GM12864 (cell line): Measurements from ENCODE around the gene CGB8.
"Not testable (repeated sequence)": the region's sequence is repeated elsewhere in the genome, so short reads cannot be mapped to it uniquely, and the experiment has no call there.

Source experiments
- DNase-seq: peaks from one replicate; pipeline ENCODE4 v3.0.0-alpha.2; 2011; ENCODE audit warnings: low read depth
- H3K4me3 ChIP-seq: 2 replicates; pipeline ENCODE4 v1.5.1; 2011; ENCODE audit warnings: mild to moderate bottlenecking, low read depth, low read length, control low read depth
- TF ChIP-seq, protein P1 (sequence below): IDR thresholded peaks from 2 replicates; pipeline ENCODE4 v1.5.1; 2011; ENCODE audit warnings: low read depth, mild to moderate bottlenecking, moderate library complexity, low read length, control low read depth, inconsistent platforms; ENCODE audit errors: missing control alignments

Gene CGB8

DNA sequence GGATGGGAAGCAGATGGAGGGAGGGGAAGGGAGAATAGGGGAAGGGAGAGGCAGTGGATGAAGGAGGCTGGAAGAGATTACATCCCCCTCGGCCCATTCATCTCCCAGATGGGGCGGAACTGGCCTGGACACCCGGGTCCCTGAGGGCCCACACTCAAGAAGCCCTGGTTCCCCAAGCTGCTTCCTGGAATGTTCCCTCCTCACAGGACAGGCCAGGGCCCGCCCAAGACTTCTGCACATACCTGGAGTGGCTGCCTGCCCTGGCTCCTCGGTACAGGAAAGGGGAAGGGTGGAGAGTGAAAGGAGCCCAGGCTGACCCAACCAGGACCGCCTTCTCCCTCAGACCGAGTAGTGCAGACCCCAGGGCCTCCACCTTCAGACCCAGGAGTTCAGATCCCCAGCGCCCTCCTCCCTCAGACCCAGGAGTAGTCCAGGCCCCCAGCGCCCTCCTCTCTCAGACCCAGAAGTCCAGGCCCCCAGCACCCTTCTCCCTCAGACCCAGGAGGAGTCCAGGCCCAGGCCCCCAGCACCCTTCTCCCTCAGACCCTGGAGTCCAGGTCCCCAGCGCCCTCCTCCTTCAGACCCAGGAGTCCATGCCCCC lies 15.2 kb upstream of the CGB8 start:
- no peak overlapping the region for H3K4me3 ChIP-seq
- TF ChIP-seq, protein P1, sequence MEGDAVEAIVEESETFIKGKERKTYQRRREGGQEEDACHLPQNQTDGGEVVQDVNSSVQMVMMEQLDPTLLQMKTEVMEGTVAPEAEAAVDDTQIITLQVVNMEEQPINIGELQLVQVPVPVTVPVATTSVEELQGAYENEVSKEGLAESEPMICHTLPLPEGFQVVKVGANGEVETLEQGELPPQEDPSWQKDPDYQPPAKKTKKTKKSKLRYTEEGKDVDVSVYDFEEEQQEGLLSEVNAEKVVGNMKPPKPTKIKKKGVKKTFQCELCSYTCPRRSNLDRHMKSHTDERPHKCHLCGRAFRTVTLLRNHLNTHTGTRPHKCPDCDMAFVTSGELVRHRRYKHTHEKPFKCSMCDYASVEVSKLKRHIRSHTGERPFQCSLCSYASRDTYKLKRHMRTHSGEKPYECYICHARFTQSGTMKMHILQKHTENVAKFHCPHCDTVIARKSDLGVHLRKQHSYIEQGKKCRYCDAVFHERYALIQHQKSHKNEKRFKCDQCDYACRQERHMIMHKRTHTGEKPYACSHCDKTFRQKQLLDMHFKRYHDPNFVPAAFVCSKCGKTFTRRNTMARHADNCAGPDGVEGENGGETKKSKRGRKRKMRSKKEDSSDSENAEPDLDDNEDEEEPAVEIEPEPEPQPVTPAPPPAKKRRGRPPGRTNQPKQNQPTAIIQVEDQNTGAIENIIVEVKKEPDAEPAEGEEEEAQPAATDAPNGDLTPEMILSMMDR = no peak
- no peak for DNase-seq

DNA sequence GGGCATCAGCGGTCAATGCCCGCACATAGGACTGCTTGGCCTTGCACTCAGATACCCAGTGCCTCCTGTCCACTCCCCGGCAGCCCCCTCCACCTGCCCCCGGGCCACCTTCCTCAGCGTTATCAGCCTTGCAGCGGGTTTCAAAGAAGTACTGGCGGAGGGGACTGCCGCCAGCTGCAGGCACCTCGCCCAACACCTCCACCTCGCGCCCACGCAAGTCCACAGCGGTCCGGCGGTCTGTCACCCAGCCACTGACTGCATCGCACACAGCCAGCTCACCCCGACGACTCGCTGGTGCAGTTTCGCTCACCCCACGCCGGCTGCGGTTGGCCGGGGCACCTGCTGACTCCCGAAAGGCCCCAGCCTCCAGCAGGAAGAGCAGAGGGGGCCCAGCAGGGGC lies 12.5 kb upstream of the CGB8 start:
- no peak overlapping the region for H3K4me3 ChIP-seq
- TF ChIP-seq, protein P1 = no peak
- DNase-seq = no peak

DNA sequence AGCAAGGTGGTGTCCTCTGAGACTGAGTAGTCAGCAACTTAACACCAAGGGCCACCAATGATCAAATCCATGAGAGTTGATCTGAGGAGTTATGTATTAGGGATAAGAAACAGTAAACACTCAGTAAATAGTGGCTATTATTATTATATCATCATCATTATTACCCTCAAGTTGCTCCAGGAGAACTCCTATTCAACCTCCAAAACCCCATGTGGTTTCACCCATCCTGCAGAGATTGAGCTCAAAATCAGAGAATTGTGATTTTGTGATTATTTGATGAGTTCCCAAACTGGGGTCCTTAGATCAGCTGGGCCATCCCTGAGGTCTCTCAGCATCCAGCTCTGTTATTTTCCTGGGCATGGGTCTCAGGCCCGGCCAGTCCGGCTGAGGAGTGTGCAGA lies 12.1 kb upstream of the CGB8 start:
- H3K4me3 ChIP-seq = no peak overlapping the region
- TF ChIP-seq, protein P1 = no peak
- no peak for DNase-seq

DNA sequence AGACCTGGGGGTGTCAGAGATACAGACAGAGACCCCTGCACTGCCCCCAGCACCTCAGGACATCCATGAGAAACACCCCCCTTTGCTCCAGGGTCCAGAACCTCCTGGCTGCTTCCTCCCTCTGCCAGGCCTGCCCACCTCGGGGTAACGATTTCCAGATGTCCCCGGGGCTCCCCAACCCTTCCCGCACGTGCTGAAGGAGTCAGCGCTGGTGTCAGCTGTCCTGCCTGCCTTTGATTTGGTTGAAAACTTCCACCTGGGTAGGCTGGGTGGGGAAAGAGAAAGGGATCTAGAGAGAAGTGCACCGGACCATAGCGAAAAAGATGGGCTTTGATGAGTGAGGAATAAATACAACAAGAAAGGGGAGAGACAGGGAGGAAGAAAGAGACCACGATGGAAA lies 10.1 kb upstream of the CGB8 start:
- TF ChIP-seq, protein P1 = no peak
- DNase-seq = no peak
- no peak overlapping the region for H3K4me3 ChIP-seq

DNA sequence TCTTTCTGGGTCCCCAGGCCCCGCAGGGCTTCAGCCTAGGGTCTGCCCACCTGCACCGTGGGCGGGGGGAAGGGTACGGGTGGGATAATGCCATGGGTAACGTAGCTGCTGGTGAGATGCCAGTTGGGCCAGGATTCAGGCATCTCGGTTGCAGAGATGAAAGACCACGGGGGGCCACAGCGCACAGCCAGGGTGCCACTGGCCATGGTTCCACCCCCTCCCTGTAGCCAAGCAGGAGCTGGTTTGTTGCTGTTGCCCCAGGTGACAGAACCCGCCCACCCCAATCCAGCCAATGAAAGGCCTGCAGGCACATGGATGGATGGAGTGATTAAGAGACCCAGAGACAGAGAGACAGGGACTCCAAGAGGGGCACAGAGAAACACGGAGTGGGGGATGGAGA lies 9.7 kb upstream of the CGB8 start:
- TF ChIP-seq, protein P1 = no peak
- no peak overlapping the region for H3K4me3 ChIP-seq
- DNase-seq = no peak

DNA sequence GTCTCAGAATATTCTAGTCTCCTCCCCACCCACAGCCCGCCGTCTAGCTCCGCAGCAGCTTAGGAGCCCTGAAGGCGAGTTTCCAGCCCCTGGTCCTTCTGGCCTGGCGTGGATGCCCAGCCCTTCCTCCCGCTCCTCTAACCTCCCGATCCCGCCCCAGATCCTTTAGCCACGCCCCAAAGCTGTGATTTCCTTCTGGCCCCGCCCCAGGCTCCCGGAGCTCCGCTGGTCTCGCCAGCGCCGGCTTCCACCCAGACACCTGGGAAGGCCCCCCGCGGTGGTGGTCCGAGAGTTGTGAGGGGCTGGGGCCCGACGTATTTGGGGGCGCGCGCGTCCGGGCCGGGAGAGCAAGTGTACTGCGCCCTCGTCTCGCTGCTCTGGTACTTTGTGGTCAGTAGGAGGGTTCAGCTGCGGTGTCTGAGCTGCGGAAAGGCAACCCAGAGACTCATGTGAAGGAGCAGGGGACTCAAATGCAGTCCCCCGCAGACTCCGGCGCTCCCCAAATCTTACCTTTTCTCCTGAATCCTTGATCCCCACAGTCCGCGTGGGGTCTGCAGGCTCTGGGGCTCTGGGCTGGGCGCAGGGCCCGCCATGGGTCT lies 8.8 kb upstream of the CGB8 start, which contains the start of gene CGB7:
TSS of gene CGB7 (minus strand) at position 114 of the 599 bp plus-strand sequence. CDS start 2,374 bp downstream, outside the sequence.
- DNase-seq = no peak
- TF ChIP-seq, protein P1 = no peak
- no peak within 1 kb of the TSS for H3K4me3 ChIP-seq

DNA sequence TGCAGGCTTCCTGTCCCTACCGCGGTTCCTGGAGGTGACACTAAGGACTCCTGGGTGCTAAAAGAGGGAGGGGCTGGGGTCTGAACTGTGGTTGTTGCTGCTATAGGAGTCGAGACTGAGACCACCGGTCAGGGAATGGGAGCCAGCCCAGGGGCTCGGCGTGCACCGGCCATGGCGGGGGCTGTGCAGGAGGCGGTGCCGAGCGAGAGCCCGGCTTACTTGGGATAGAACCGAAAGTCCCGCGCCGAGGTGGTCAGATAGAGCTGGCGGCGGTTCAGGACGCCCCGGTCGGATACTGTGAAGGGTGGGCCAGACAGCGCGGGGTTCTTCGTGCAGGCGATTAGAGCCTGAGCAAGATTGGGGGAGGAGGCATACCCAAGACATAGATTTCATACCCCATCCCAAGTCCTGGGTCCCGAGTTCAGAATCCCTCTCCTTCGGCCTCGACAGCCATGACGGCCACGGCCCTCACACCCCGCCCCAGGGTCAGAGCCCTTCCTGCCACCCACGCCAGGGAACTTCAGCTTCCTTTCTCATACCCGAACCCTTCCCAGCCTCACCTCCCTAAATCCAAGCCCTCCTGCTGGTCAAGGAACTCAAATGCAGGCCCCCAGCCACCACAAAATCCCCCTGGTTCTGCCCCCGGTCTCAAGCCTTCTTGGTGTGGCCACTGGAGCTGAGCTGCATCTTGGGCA lies 8.1 kb upstream of the CGB8 start:
- not testable (repeated sequence) for DNase-seq, H3K4me3 ChIP-seq
